ENCODE data around the gene HOXB2.
"Not testable (repeated sequence)": the region's sequence is repeated elsewhere in the genome, so short reads cannot be mapped to it uniquely, and the experiment has no call there.

HOXB2 gene

DNA sequence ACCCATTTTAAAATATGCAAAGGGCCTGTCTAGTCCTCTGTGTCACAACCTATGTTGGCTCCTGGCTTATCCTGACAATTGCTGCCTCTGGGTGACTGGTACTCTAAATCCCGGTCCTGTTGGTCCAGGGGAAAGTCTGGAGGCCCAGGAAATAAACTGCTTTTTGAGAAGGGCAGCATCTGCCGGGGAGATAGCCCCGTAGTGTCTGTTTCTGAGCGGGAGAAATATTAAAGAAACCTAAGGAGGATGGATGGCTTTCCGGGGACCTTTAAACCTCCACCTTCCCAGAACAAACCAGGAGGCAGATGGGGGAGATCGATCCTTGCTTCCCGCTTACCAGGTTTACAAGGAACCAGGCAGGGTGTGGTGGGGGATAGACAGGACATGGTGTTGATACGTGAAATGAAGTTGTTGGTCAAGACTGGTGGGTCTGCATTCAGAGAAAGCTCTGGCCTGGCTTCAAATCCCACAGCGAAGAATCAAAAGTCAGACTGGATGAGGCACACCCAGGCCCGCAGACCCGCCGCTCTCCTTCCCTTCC is 3.8 kb downstream of the HOXB2 start:
- no peak for DNase-seq (ENCODE audit: low spot score)

DNA sequence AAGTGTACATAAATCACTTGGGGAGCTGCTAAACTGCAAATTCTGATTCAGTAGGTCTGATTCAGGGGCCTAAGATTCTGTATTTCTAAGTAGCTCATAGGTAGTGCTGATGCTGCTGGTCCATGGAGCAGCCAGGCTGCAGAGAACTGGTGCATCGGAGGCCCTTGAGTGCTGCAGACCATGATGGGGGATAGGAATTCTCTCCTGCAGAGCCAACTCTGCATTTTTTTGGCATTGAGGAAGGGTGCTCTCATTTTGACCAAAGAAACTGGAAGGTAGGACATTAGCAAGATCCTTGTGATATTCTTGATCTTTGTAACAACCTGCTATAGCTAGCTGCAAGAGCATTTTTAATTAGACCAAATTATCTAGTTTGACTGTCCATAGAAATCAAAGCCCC is 4.7 kb downstream of the HOXB2 start:
- no peak for DNase-seq (ENCODE audit: low spot score)

DNA sequence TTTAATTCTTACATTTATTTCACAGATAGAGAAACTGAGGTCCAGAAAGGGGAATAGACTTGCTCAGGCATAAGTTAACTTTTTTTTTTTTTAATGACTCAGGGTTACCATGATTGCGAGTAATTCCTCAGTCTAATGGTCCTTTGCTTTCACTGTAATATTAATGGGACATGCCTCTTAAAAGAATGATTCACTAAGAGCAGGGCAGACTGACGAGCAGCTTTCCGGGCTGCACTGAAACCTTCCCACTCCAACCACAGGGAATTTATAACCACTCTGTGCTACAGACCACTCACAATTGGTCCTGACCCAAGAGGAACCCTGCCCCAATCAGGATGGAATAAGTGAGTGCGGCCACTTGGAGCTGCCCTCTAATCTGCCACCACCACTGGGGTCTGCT is 5.7 kb downstream of the HOXB2 start:
- DNase-seq (ENCODE audit: low spot score): no peak

DNA sequence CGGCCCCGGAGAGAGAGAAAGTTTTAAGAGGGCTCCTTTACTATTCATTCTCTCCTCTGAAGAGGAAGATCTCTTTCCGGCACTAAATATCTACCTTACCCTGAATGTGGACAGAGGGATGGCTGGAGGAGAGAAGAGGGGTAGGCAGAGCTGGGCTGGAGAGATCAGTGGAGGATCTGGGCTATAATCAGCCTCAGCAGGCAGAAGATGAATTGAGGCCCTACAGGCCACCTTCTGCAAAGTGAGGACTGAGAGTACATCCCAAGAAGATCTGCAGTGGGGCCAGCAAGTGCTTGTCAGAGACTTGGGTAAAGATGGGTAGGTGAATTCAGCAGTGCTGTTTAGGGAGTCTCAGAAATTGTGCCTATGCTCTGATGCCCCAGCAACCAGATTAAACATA is 7.6 kb downstream of the HOXB2 start:
- no peak for DNase-seq (ENCODE audit: low spot score)

DNA sequence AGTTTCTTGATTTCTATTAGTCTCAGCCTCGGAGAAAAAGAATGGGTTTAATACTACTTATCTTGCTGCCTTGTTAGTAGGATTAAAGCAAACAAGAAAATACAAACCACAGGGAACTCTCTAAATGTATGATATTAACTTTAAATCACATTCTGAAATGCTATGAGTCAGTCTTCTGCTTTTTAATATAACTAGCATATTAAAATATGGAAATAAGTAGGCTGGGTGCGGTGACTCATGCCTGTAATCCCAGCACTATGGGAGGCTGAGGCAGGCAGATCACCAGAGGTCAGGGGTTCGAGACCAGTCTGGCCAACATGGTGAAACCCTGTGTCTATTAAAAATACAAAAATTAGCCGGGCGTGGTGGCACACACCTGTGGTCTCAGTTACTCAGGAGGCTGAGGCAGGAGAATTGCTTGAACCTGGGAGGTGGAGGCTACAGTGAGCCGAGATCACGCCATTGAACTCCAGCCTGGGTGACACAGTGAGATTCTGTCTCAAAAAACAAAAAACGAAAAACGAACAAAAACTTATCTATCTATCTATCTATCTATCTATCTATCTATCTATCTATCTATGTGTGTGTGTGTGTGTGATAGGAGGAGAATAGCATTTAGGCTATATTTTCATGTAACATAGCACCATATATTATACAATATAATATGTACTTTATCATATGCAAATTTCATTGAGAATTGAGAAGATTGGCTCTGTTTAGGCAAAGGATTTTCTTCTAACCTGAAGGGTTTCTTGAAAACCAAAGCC is 8.9 kb downstream of the HOXB2 start:
- not testable (repeated sequence) for DNase-seq (ENCODE audit: low spot score)

DNA sequence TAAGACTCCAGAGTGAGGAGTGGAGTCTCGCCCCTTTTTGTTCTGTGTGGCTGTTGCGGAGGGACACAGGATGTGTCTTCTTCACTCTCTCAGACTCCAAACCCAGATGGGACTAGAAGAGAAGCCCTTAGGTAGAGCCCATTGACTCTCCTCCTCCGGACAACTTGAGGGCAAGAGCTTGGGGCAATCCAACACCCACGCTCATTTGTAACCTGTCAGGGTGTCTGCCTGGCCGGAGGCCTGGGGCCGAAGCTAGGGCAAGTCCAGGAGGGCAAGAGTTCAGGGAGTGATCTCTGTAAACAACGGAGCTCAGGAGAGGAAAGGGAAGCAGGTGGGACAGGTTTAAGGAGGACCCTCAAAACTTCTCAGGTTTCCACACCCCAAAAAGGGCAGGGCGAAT is 12.6 kb downstream of the HOXB2 start:
- DNase-seq (ENCODE audit: low spot score): no peak

DNA sequence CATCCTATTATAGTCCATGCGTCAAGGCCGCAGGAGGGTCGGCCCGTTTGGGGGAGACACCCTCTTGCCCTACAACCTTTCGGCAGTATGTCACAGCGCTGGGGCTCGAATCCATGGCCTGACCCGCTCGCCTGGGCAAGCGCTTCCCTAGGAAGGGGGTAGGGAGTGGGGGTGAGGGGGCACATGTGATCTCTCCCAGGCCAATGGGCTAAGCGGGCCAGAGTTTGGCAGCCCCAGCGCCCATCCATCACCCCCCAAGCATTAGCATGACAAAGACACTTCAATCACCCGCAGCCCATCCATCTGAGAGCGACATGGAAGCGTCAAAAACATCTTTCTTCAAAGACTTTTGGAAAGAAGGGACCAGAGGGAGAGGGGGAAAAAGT is 14.0 kb downstream of the HOXB2 start, which contains the start of gene HOXB1:
HOXB1 (minus strand) TSS at position 125 of the 386 bp plus-strand sequence; CDS start at position 18, 107 bp downstream.
- DNase-seq (ENCODE audit: low spot score): no peak

DNA sequence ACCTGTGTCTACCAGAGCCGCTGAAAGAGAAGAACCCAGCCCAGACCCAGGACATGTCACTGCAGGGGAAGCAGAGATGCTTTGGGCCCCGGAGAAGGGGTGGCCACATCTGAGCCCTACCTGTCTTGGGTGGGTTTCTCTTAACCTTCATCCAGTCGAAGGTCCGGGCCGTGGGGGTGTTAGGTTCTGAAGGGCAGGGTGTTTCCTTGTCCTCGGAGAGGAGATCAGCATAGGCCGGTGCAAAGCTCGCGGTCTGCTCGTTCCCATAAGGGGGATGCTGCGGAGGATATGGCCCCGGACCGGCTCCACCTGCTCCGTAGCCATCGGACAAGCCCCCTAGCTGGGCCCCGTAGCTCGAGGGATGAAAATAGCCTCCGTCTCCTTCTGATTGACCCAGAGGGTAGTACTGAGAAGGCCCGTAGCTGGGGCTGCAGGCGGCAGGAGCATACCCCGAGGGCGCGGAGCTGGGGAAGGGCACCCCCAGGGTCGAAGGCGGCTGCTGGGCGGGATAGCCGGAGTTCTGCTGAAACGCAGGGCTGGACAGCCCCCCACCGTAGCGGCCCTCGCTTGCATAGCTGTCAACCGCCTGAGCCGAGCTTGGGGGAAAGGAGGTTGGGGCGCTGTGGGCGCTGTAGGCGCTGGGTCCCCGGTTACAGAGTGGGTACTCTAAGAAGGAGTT is 14.6 kb downstream of the HOXB2 start:
- no peak for DNase-seq (ENCODE audit: low spot score)

DNA sequence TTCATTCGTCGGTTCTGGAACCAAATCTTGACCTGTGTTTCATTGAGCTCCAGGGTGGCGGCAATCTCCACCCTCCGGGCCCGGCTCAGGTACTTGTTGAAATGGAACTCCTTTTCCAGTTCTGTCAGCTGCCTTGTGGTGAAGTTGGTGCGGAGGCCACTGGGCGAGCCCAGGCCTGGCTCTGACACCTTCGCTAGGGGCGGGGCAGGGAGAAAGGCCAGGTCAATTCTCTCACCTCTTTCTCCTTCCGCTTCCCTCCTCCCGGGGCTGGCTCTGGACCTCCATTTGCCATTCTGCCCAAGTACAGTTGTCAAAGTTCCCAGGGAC is 15.3 kb downstream of the HOXB2 start:
- DNase-seq (ENCODE audit: low spot score): no peak

DNA sequence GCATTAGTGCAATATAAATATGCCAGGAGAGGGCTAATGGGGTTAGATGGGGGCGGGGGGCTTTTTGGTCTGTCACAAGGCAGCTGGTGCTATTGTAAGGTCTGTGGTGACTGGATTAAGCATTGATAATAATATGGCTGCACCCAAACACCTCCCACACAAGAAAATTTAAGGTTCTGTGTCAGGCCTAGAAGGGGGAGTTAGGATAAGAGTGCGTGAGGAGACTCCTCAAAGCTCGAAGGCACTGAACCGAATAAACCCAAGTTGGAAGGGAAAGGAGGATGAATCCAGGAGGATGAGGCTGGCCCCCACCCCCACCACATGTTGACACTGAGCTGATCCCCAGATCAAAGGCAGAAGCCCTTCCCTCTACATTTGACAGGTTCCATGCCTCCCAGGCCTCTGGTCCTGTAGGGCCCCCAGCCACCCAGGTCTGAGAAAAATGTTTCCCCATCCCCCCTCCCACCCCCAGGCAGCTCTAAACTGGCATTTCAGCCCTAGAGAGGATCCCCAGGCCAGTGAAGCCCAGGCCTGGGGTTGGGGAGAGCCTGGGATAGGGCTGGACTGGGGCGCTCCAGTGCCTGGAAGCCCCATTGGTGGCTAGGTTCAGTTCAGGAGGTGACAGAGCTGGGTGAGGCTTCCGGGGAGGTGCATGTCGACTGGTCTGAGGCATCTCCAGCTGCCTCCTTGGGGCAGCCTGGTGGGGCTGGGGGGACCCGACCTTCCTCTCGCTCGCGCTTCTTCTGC is 15.8 kb downstream of the HOXB2 start:
- no peak for DNase-seq (ENCODE audit: low spot score)

DNA sequence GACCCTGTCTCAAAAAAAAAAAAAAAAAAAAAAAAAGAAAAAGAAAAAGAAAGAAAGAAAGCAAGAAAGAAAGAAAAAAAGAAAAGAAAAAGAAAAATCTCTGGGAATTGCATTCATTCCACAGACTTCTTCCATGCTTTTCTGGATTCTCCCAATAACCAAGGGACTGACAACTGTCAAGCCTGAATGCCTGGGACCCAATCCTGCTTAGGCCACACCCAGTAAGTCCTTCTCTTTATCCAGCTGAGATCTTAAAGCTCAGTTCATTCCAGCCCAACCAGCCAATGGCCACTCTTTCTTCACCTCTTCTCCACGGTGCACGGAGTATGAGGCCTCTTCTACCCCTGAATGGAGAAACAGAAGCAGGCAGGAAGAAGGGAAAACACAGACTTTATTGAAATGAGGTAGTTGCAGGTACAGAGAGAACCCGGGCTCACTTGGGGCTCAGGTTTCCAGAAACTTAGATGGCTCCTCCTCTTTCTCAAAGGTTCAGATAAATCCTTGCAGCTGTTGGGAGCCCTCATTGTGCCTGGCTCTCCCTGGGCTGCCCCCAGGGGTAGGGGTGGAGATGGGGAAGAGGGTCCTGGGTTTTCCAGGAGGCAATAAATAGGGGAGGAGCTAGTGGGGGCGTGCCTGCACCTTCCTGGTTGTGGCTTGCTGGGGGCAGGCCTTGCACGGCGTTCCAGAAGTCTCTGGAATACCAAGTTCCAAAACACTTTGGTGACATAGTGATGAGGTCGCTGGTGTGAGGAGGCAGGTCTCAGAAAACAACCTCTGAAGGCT is 16.6 kb downstream of the HOXB2 start:
- no peak for DNase-seq (ENCODE audit: low spot score)

DNA sequence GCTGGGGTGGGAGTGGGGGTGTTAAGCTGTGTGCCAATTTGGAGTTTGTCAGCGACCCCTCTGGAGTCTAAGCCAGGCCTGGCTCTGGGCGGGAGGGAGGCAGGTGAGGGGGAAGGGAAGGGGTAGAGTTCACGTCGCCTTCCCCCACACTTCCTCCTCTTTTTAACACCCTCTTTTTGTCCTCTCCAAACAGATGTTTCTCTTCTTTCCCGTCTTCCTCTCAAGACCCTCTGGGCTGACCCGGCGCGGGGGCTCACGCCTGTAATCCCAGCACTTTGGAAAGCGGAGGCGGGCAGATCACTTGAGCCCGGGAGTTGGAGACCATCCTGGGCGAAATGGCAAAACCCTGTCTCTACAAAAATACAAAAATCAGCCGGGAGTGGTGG is 17.4 kb downstream of the HOXB2 start:
- no peak for DNase-seq (ENCODE audit: low spot score)

DNA sequence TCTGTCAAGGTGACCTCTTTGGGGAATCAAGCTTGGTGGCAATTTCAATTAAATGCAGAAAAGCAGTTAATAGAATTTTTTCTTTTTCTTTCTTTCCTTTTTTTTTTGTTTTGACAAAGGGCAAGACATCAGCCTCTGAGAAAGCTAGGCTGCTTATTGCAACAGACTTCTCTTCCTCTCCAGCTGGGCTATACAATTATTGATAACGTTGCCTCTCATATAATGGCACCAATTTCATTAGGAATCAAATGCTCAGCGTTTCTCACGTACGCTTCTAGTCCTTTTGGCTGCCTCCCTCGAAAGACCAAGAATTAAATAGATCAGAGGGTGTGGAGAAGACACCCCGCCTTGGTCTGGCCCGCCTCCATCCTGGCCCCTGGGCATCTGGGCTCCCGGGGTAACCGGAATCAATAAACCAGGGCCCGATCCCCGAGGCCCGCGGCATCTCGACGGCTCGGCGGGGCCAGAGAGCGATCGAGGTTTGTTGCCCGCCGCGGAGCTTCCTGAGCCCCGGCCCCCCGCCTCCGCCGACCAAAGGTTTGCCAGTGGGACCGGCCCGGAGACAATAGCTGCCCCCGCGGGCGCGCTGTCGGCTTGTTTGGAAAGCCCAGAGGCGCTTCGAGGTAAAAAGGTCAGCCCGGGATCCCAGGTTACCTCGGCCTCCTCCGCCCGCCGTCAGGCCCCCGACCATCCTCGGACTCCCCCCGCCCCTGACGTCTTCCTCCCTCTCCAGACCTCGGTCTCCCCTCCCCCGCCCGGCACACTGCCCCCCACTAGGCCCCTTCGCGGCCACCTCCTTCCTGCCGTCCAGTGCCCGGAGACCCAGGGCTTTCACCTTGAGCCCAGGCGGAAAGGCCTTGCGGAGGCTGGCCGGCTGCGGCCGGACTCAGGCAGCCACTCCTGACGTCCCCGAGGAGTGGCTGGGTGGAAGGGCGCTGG is 18.0 kb downstream of the HOXB2 start:
- no peak for DNase-seq (ENCODE audit: low spot score)

DNA sequence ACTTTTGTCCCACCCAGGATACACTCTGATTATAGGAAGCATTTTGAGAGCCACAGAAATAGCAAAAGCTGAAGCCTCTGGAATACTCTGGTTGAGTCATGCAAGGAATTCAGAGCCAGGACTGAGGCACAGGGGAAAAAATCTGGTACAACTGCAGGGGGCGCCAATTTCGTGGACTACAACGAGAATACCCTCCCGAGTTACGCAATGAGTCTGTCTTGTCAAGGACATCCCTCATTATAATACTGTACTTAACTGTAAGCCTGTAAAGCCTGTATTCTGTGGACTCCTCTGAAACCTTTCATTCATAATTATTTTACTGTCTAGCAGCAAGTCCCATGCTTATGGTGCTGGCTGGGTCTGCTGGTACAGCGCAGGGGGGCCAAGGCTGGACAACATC is 21.9 kb downstream of the HOXB2 start:
- DNase-seq (ENCODE audit: low spot score): no peak

DNA sequence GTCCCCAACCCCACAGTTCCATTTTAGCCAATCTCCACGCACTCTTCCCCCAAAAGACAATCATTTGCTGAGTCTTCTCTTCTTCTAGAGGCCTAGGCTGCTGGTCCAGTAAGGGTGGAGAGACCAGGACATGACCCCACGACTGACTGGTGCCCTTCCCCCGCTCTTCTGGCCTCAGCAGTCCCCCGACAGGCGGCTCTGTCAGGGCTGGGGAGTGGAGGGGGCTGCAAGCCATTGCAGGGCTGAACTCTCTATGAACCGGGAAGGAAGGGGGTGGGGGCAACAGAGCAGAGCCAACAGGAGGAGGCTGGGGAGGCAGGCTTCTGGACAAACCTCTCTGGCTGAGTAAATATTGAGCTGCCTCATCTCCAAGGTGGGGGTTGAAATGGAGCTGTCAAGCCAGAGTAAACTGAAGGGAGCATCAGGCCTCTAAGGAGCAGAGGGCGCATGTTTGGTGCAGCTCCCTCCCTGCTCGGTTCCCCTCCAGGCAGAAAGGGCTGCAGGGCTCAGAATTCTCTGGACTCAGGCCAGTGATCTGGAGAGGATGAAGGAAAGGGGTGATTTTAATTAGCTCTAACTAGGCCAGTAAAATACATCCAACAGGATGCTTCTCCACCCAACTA is 22.8 kb downstream of the HOXB2 start:
- no peak for DNase-seq (ENCODE audit: low spot score)

DNA sequence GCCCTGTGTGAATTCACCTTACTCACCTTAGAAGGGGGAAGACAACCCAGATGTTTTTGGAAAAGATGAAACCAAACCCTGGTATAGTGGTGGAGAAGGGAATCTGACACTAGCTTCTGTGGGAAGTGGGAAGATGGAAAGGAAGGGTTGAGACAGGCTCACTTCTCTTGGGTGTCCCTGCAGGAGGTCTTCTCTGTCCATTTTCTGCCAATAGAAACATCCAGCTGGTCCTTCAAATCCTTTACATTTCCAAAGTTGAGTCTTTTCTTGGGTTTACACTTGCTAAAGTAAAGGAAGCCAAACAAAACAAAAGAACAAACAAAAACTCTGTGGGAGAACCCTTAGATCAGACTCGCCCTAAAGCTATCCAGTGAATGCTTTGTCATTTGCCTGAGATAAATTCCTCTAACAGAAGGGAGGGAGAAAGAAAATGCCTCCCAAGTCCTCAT is 24.3 kb downstream of the HOXB2 start:
- no peak for DNase-seq (ENCODE audit: low spot score)

DNA sequence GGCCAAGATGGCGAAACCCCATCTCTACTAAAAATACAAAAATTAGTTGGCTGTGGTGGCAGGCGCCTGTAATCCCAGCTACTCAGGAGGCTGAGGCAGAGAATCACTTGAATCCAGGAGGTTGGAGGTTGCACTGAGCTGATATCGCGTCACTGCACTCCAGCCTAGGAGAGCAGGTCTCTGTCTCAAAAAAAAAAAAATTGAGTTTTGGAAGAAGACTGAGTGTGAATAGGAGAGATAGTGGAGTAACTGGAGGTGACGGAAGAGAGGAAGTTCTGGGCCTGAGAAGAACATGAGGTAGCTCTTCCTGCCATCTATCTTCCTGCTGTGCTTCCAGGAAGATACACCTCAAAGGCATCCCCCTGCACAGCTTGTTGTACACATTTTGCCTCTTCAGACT is 25.5 kb downstream of the HOXB2 start:
- no peak for DNase-seq (ENCODE audit: low spot score)

DNA sequence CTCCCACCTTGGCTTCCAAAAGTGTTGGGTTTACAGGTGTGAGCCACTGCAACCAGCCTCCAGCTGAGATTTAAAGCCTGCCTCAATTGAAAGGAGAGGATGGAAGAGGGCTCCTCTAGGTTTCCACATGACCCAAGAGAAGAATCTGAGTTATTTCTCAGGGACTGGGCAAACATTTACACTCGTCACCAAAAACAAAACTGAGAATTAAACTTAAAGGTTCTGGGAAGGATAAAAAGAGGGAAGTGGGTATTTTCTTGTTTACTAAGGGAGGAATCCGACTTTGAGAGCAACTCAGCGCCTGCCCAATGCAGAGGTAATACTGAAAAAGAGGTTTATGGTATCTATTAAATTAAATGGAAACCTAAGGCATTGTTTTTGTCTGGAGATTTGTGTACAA is 27.4 kb downstream of the HOXB2 start:
- no peak for DNase-seq (ENCODE audit: low spot score)

DNA sequence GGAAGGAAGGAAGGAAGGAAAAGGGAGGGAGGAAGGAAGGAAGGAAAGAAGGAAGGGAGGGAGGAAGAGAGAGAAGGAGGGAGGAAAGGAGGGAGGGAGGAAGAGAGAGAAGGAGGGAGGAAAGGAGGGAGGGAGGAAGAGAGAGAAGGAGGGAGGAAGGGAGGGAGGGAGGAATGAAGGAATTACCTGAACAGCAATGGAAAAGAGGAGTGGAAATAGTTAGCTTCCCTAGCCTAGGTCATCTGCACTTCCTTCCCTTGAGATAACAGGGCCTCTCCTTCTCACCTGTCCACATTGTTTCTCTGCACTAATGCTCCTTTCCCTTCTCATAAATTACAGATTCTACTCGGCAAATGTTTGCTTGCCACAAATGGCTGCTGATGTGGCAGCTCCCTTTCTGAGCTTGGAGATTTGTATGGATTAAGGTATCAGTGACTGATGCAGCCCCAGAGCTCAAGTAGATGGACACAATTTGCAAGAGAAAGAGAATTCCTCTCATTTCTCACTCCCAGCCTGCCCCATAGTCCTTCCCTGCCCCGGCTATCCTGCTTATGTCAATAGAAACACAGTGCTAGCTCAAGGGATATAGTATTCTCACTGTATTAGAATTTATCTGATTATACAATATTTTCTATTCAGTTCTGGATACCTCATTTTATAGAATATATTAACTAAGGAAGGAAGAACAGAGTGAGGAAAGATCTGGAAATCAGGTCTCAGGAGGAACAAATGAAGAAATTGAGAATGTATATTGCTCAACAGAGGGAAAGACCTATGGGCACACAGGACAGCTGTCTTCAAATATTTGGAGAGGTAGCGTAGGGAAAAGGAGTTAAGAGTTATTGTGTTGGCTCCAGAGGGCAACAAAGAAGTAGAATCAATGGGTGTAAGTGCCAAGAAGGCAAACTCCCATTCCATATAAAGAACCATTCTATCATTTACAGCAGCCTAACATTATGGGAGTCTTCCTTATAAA is 28.7 kb downstream of the HOXB2 start:
- DNase-seq (ENCODE audit: low spot score): no peak

All from LoVo (cell line).